ENCODE results near the gene NAV3.

Gene NAV3

GRCh38 chr12:78220811-78221210 is 390.1 kb downstream of the NAV3 start:
- H3K27me3 Mint-ChIP-seq (ENCODE audit: low read depth, poor library complexity) = no peaks in the 10 kb centered on the region

GRCh38 chr12:78224154-78224553 is 393.5 kb downstream of the NAV3 start:
- Mint-ChIP-seq H3K27ac (no peak overlapping the region), H3K36me3 (ENCODE audit: low read depth) (peaks cover 5% of the 10 kb centered on the region), H3K4me3 (no peak overlapping the region), H3K4me1 (no peaks in the 10 kb centered on the region), H3K9me3 (peaks cover 11% of the 10 kb centered on the region), H3K27me3 (ENCODE audit: low read depth, poor library complexity) (no peaks in the 10 kb centered on the region)
- DNase-seq = no peak
- TF ChIP-seq CTCF (IDR thresholded peaks at IDR 0.05) = no peak

More at GRCh38 chr12:78220811-78221210, 390.1 kb downstream of the NAV3 start:
- H3K4me3 Mint-ChIP-seq = no peak overlapping the region
- H3K9me3 Mint-ChIP-seq = no peaks in the 10 kb centered on the region
- no peak overlapping the region for H3K27ac Mint-ChIP-seq
- H3K4me1 Mint-ChIP-seq = no peaks in the 10 kb centered on the region
- no peak for DNase-seq
- no peak for TF ChIP-seq CTCF (IDR thresholded peaks at IDR 0.05)
- H3K36me3 Mint-ChIP-seq (ENCODE audit: low read depth) = no peaks in the 10 kb centered on the region

- Mint-ChIP-seq H3K4me1 (peaks cover 9% of the 10 kb centered on the region), H3K36me3 (ENCODE audit: low read depth) (peaks cover 5% of the 10 kb centered on the region), H3K9me3 (peaks cover 11% of the 10 kb centered on the region), H3K27ac (no peak overlapping the region), H3K4me3 (no peak overlapping the region), H3K27me3 (ENCODE audit: low read depth, poor library complexity) (no peaks in the 10 kb centered on the region)
- TF ChIP-seq CTCF (IDR thresholded peaks at IDR 0.05) = no peak
- DNase-seq = no peak
Observed at GRCh38 chr12:78226763-78227162, 396.1 kb downstream of the NAV3 start.

- peak; percentile 73 for TF ChIP-seq CTCF (IDR thresholded peaks at IDR 0.05)
- H3K27ac Mint-ChIP-seq = peak overlapping the region; percentile 12
- H3K27me3 Mint-ChIP-seq (ENCODE audit: low read depth, poor library complexity) = no peaks in the 10 kb centered on the region
- peaks cover 9% of the 10 kb centered on the region for H3K4me1 Mint-ChIP-seq
- peak; percentile 49 for DNase-seq
- H3K9me3 Mint-ChIP-seq = peaks cover 11% of the 10 kb centered on the region
- H3K36me3 Mint-ChIP-seq (ENCODE audit: low read depth) = peaks cover 5% of the 10 kb centered on the region
- no peak overlapping the region for H3K4me3 Mint-ChIP-seq
Observed at GRCh38 chr12:78229591-78230101, 399.0 kb downstream of the NAV3 start.

- H3K9me3 Mint-ChIP-seq = peaks cover 2% of the 10 kb centered on the region
- no peak overlapping the region for H3K27ac Mint-ChIP-seq
Observed at GRCh38 chr12:78232756-78233155, 402.1 kb downstream of the NAV3 start.

More at GRCh38 chr12:78232756-78233155, 402.1 kb downstream of the NAV3 start:
- TF ChIP-seq CTCF (IDR thresholded peaks at IDR 0.05) = no peak
- no peak for DNase-seq
- H3K4me3 Mint-ChIP-seq = no peak overlapping the region
- H3K27me3 Mint-ChIP-seq (ENCODE audit: low read depth, poor library complexity) = no peaks in the 10 kb centered on the region
- H3K4me1 Mint-ChIP-seq = peaks cover 9% of the 10 kb centered on the region
- no peaks in the 10 kb centered on the region for H3K36me3 Mint-ChIP-seq (ENCODE audit: low read depth)

Measured in nephron progenitor cell (in vitro differentiated cells).